A549 treated with ZK216348 at 1 μM for 4 hours (cell line): ENCODE results near the gene PRR18. TPM values are rescaled to one million over a fixed set of nuclear protein-coding genes. Genes with fewer than 3 reads are reported as not detected.

Experiments used
- total RNA-seq: library from RNA; stranded (reverse); fragments of 200-300 nt; extraction: Qiagen RNA extraction; gene quantifications from 5 replicates; pipeline ENCODE4 v1.2.3, GENCODE V29; 2022; ENCODE audit warnings: low read depth

PRR18 gene, protein sequence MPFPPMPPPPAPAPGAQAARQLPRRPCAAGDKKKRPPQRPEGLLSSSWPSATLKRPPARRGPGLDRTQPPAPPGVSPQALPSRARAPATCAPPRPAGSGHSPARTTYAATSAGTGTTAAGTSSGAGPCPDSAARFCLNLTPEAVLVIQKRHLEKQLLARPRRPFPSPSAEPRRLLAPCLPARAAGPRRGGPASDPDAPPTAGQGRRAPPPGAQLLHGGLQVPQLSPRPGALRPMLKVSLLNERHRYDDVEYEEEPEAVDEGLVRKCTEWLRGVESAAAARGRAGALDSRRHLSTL
- total RNA-seq = 0.09 to 0.54 TPM (median 0.21 TPM) in 4 of 5 replicates, not detected in the other

DNA sequence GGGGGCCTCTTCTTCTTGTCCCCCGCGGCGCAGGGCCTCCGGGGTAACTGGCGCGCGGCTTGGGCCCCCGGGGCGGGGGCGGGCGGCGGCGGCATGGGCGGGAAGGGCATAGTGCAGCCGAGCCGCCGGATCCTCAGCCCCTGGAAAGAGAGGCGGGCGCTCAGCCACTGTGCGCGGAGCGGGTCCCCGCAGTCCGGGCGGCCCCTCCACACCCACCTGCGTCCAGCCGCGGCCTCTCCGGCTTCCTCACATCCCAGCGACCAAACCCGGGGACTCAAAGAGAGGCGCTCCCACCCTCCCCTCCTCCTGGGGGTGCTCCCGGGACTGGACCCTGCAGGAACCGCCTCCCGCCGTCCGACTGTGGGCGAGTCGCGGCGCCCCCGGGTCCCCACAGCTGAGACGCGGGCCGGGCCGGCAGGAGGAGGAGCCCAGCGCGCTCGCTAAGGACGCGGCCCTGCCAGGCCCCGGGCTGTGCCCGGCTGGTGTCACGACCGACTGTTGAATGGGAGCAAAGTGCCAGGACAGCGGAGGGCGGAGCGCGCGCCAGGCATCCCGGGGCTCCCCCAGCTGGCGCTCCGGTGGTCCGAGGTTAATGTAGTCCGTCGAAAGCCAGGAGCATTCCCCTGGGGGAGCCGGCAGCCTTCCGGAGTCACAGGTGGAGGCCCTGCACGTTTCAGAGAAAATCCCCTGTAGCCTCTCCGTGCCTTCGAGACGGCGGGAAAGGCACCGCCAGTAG lies at the start of gene PRR18:
Gene PRR18 (minus strand): TSS at position 360 of the 736 bp plus-strand sequence. CDS start 250 bp downstream, at position 110.

DNA sequence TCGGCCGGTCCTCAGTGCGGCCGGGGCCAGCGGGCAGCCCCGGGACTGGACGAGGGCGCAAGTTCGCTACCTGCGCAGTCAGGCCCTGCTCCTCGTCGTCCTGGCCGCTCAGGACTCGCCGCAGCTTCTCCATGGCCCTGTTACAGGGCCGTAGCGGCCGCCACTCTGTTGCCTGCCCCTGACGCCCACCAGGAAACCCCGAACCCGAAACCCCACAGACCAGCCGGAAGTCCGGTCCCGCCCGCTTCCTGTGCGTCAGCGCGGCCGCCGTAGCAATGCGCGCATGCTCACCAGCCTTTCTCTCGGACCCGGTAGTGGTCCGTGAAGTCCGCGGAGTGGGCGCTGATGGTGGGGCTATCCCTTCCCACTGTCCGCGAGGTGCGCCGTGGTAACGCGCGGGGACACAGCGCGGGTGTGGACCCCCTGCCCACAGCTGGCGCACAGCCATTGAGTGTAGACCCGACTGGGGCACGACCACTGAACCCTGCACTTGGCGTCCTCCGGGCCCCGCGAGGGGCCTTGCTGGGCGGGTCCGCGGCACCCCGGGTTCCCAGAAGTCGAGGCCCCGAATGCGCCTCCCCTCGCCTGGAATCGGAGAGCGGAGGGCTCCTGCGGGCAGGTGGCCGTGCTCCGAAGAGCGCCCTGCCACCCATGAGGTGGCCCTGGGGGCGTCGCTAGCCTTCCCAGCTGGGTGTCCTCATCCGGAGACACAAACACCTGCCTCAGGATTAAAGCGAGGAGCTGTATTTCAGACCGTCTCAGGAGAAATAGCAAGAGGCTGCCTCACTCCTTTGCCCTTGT lies 34.4 kb upstream of the PRR18 start, which contains the start of gene SFT2D1:
Gene SFT2D1 (minus strand): TSS at position 197 of the 801 bp plus-strand sequence. CDS start 64 bp downstream, at position 133.

Other genes with a start within 250 kb of the PRR18 start
- not detected in 5 replicates for gene TBXT, start 140.5 kb downstream of the PRR18 start, total RNA-seq
- 25.3 to 43.6 TPM (median 41.4 TPM) in 5 replicates for gene SFT2D1, start 34.2 kb upstream of the PRR18 start, total RNA-seq
- gene MPC1, start 74.5 kb upstream of the PRR18 start, total RNA-seq = 2.6 to 4.5 TPM (median 3.8 TPM) in 5 replicates